ENCODE data around the gene SLC22A23. TPM values are rescaled to one million over a fixed set of nuclear protein-coding genes. Genes with fewer than 3 reads are reported as not detected.

The SLC22A23 gene
- total RNA-seq, 4 donors from 2014 or later: 6.2 to 10.8 (median 7.8) TPM

- WGBS, 2 donors (ENCODE audit: low coverage in 1 of 2): no CpG with 5 or more reads among the region's 24 CpGs
- Histone ChIP-seq H3K9me3 (no peaks in the 10 kb centered on the region), H3K27me3 (no peaks in the 10 kb centered on the region), H3K36me3 (peaks cover 0 to 33% of the 10 kb centered on the region in 2 donors), H3K4me3 (no peak overlapping the region), H3K4me1 (peaks cover 0 to 31% (median 12%) of the 10 kb centered on the region in 3 donors), H3K27ac (no peak overlapping the region)
- ATAC-seq: no peak
- no peak for TF ChIP-seq POLR2AphosphoS5 (IDR thresholded peaks at IDR 0.05)
- no peak for TF ChIP-seq EP300 (IDR thresholded peaks at IDR 0.05)
- TF ChIP-seq CTCF (IDR thresholded peaks at IDR 0.05): no peak
- TF ChIP-seq POLR2A (IDR thresholded peaks at IDR 0.05): no peak
Measured at GRCh38 chr6:3286641-3287171, 170.1 kb downstream of the SLC22A23 start.

GRCh38 chr6:3285732-3286131 is 171.1 kb downstream of the SLC22A23 start:
- WGBS, 2 donors (ENCODE audit: low coverage in 1 of 2): 75% methylated on average over 4 of the region's 14 CpGs; no CpG with 5 or more reads in 1 of the 2 donors
- ATAC-seq: no peak
- H3K4me1 ChIP-seq: peaks cover 0 to 39% (median 16%) of the 10 kb centered on the region in 3 donors

GRCh38 chr6:3285049-3285639 is 171.7 kb downstream of the SLC22A23 start:
- ATAC-seq: no peak
- Histone ChIP-seq H3K4me1 (peaks cover 0 to 39% (median 16%) of the 10 kb centered on the region in 3 donors), H3K36me3 (peaks cover 0 to 26% of the 10 kb centered on the region in 2 donors), H3K9me3 (no peaks in the 10 kb centered on the region), H3K27me3 (no peaks in the 10 kb centered on the region), H3K4me3 (no peak overlapping the region), H3K27ac (no peak overlapping the region)
- TF ChIP-seq POLR2A (IDR thresholded peaks at IDR 0.05) (no peak), CTCF (IDR thresholded peaks at IDR 0.05) (no peak), POLR2AphosphoS5 (IDR thresholded peaks at IDR 0.05) (no peak), EP300 (IDR thresholded peaks at IDR 0.05) (no peak)
- WGBS, 2 donors (ENCODE audit: low coverage in 1 of 2): no CpG with 5 or more reads among the region's 19 CpGs

More at GRCh38 chr6:3285732-3286131, 171.1 kb downstream of the SLC22A23 start:
- Histone ChIP-seq H3K9me3 (no peaks in the 10 kb centered on the region), H3K4me3 (no peak overlapping the region), H3K36me3 (peaks cover 0 to 32% of the 10 kb centered on the region in 2 donors), H3K27ac (no peak overlapping the region), H3K27me3 (no peaks in the 10 kb centered on the region)
- TF ChIP-seq EP300 (IDR thresholded peaks at IDR 0.05): no peak
- no peak for TF ChIP-seq POLR2AphosphoS5 (IDR thresholded peaks at IDR 0.05)
- no peak for TF ChIP-seq POLR2A (IDR thresholded peaks at IDR 0.05)
- TF ChIP-seq CTCF (IDR thresholded peaks at IDR 0.05): no peak

GRCh38 chr6:3284436-3284876 is 172.4 kb downstream of the SLC22A23 start:
- no peak overlapping the region for H3K27ac ChIP-seq
- H3K27me3 ChIP-seq: no peaks in the 10 kb centered on the region
- H3K4me1 ChIP-seq: peaks cover 0 to 45% (median 16%) of the 10 kb centered on the region in 3 donors
- 89% methylated on average over 5 of the region's 17 CpGs; no CpG with 5 or more reads in 1 of the 2 donors for WGBS, 2 donors (ENCODE audit: low coverage in 1 of 2)
- no peak for ATAC-seq
- H3K36me3 ChIP-seq: peaks cover 0 to 25% of the 10 kb centered on the region in 2 donors
- TF ChIP-seq CTCF (IDR thresholded peaks at IDR 0.05): no peak
- no peak for TF ChIP-seq POLR2AphosphoS5 (IDR thresholded peaks at IDR 0.05)
- no peak for TF ChIP-seq EP300 (IDR thresholded peaks at IDR 0.05)
- TF ChIP-seq POLR2A (IDR thresholded peaks at IDR 0.05): no peak
- no peak overlapping the region for H3K4me3 ChIP-seq
- no peaks in the 10 kb centered on the region for H3K9me3 ChIP-seq

All from gastroesophageal sphincter (tissue), 4 donors.